ENCODE results near the gene LSM14B.

LSM14B gene

DNA sequence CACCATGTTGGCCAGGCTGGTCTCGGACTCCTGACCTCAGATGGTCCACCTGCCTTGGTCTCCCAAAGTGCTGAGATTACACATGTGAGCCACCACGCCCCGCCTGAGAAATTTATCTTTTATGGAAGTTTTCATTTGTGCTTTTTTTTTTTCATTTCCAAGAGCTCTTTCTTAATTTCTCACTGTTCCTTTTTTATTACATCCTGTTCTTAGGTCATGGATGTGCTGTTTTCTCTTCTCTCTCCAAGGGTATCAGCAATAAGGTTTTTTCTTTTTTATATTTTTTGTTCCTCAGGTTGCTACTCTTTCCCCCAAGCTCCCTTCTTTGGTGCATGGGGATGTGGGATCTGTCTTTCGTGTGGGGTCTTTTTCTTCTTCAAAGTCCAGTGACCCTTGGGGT, 21.2 kb upstream of the LSM14B start:
- TF ChIP-seq, protein P1, sequence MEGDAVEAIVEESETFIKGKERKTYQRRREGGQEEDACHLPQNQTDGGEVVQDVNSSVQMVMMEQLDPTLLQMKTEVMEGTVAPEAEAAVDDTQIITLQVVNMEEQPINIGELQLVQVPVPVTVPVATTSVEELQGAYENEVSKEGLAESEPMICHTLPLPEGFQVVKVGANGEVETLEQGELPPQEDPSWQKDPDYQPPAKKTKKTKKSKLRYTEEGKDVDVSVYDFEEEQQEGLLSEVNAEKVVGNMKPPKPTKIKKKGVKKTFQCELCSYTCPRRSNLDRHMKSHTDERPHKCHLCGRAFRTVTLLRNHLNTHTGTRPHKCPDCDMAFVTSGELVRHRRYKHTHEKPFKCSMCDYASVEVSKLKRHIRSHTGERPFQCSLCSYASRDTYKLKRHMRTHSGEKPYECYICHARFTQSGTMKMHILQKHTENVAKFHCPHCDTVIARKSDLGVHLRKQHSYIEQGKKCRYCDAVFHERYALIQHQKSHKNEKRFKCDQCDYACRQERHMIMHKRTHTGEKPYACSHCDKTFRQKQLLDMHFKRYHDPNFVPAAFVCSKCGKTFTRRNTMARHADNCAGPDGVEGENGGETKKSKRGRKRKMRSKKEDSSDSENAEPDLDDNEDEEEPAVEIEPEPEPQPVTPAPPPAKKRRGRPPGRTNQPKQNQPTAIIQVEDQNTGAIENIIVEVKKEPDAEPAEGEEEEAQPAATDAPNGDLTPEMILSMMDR (IDR thresholded peaks at IDR 0.05; ENCODE audit: borderline replicate concordance, insufficient read depth, low read depth, low read length), result no peak
- no peak overlapping the region for H3K4me3 ChIP-seq (ENCODE audit: low read depth, low read length)

DNA sequence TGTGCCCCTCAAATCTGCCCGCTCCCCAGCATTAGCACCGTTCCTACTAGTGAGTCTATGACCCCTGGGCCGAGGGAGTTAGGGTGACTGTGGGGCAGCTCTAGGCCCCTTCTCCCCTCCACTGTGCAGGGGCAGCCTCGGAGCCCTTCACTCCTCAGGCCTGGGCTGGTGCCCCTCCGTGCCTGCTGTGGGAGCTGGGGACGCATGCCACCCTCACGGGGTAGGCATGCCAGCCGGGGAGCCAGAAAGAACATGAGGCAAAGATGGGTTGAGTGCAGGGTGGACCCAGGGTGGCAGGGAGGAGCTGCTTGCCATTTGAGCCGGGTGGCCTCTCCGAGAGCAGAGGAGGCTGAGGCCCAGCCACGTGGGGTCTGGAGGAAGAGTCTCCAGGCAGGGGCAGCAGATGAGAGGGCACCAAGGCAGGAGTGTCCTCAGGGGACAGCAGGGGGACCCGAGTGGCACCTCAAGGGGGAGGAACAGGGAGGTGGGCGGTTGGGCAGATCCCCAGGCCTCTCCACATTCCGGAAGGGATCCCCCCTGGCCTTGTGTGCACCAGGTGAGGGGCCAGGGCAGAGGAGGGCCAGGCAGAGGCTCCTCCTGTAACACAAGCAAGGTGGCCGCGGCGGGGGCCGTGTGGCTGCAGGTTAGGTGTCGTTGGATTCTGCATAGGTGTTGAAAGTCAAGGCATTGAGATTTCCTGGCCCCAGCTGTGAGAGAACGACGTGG, 18.6 kb upstream of the LSM14B start:
- H3K4me3 ChIP-seq (ENCODE audit: low read depth, low read length), result no peak overlapping the region
- TF ChIP-seq, protein P1 (IDR thresholded peaks at IDR 0.05; ENCODE audit: borderline replicate concordance, insufficient read depth, low read depth, low read length), result no peak

DNA sequence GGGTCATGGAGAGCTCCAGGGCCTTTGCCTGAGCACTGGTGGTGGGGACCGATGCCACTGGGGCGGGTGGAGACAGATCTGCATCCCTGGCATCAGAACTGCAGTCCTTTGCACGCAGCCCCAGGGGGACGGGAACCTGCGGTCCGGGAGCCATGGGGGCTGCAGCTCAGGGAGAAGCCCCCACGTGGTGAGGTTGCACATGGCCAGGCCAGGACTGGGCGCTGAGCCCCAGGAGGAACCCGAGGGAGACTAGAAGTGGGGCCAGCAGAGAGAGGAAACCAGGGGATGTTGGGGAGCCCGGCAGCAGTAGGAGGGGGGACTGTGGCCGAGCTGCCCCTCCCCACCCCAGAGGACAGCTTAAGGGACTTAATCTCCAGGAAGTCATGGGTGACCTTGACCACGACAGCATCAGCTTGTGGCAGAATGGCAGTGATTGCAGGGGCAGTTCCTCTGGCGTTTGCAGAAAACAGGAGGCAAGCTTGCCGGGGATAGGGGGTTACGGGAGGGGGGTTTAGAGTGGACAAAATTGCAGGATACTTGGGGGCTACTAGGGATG, 18.0 kb upstream of the LSM14B start:
- H3K4me3 ChIP-seq (ENCODE audit: low read depth, low read length), result no peak overlapping the region
- TF ChIP-seq, protein P1 (IDR thresholded peaks at IDR 0.05; ENCODE audit: borderline replicate concordance, insufficient read depth, low read depth, low read length), result no peak

DNA sequence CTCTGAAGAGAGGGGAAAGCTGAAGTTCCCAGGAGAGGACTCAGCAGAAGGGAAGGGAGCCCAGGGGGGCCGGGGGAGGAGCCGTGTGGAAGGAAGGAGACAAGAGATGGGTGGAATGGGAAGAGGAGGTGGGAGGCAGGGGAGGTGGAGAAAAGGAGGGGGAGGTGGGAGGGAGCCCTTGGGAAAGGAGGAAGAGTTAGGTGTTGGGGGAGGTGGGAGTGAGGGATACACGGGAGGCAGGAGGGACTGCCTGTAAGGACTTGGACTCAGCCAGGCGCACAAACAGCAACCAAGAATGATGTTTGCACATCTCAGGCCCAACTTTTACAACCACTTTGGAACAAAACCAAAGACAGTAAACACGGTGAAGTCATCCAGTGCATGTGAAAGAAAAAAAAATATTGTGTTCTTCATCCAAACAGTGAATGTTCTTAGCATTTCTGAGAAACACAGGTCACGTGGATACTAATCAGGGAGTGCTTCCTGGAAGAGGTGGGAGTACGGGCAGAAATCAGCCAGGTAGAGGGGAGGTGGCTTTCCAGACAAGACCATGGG, 17.4 kb upstream of the LSM14B start:
- TF ChIP-seq, protein P1 (IDR thresholded peaks at IDR 0.05; ENCODE audit: borderline replicate concordance, insufficient read depth, low read depth, low read length), result no peak

DNA sequence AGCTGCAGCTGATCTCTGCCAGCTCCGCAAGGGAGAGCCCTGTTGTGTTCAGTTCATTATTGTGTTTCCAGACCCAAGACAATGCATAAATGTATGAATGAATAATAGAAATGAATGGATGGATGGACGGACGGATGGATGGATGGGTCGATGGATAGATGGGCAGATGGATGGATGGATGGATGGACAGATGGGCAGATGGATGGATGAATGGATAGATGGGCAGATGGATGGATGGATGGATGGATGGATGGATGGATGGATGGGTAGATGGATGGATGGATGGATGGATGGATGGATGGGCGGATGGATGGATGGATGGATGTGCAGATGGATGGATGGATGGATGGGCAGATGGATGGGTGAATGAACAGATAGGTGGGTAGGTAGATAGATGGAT, 16.7 kb upstream of the LSM14B start:
- no peak overlapping the region for H3K4me3 ChIP-seq (ENCODE audit: low read depth, low read length)
- TF ChIP-seq, protein P1 (IDR thresholded peaks at IDR 0.05; ENCODE audit: borderline replicate concordance, insufficient read depth, low read depth, low read length), result no peak

More for the DNA sequence above, 17.4 kb upstream of the LSM14B start:
- no peak overlapping the region for H3K4me3 ChIP-seq (ENCODE audit: low read depth, low read length)

DNA sequence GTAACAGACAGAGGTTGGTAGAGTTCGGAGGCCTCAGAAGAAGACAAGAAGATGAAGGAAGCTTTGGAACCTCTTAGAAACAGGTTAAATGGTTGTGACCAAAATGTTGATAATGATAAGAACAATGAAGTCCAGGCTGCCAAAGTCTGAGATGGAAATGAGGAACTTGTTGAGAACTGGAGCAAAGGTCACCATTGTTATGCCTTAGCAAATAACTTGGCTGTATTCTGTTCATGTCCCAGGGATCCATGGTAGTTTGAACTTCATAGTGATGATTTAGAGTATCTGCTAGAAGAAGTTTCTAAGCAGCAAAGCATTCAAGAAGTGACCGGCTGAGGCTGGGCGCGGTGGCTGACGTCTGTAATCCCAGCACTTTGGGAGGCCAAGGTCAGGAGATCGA, 11.1 kb upstream of the LSM14B start:
- TF ChIP-seq, protein P1 (IDR thresholded peaks at IDR 0.05; ENCODE audit: borderline replicate concordance, insufficient read depth, low read depth, low read length), result no peak
- no peak overlapping the region for H3K4me3 ChIP-seq (ENCODE audit: low read depth, low read length)

DNA sequence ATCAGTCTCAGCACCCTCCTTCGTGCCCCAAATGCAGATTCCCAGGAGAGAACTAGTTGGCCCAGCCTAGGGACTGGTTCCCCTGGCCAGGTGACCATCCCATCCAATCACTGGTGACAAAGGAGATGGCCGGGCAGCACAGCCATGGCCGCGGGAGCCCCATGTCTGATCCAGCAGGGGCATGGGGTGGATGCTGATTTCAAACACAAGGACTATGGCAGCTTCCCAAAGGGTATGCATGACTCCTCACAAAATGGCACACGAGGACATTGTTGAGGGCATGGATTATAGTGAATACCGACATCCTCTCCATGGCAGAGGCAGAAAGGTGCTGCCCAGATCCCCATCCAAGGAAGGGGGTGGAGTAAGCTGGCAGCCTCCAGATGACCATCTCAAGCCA, 9.9 kb upstream of the LSM14B start:
- H3K4me3 ChIP-seq (ENCODE audit: low read depth, low read length), result no peak overlapping the region
- TF ChIP-seq, protein P1 (IDR thresholded peaks at IDR 0.05; ENCODE audit: borderline replicate concordance, insufficient read depth, low read depth, low read length), result no peak
